Stimulated activated naive CD4-positive, alpha-beta T cell treated with Interleukin-2 at 50 U/mL for 16 hours (primary cell): ENCODE data around the gene CASR.

Experiments used
- DNase-seq: peaks from one replicate; lab custom pipeline; 2025; lab: John Stamatoyannopoulos, UW

The CASR gene

GRCh38 chr3:122307094-122307687 is 123.7 kb downstream of the CASR start:
- DNase-seq: no peak

GRCh38 chr3:122307976-122308375 is 124.5 kb downstream of the CASR start:
- DNase-seq: no peak

DNA sequence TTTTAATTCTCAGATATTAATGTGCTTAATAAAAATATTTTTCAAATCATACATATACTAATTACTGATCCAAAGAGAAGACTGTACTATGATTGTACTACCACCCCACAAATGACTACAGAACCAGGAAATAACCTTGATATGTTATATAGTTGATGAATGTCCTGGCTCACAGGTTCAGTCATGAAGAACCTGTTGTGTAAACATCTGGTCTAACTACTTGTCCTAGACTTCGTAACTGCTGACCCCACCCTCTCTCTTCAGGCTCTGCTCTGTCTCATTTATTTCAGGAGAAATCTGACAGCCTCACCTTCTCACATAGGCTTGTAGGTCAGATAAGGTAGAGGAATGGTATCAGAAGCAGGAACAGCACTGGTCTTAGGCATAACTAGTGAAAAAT is 126.9 kb downstream of the CASR start:
- DNase-seq: no peak

- no peak for DNase-seq
Observed at GRCh38 chr3:122312826-122313225, 129.4 kb downstream of the CASR start.

- no peak for DNase-seq
Observed at GRCh38 chr3:122313281-122313680, 129.8 kb downstream of the CASR start.

DNA sequence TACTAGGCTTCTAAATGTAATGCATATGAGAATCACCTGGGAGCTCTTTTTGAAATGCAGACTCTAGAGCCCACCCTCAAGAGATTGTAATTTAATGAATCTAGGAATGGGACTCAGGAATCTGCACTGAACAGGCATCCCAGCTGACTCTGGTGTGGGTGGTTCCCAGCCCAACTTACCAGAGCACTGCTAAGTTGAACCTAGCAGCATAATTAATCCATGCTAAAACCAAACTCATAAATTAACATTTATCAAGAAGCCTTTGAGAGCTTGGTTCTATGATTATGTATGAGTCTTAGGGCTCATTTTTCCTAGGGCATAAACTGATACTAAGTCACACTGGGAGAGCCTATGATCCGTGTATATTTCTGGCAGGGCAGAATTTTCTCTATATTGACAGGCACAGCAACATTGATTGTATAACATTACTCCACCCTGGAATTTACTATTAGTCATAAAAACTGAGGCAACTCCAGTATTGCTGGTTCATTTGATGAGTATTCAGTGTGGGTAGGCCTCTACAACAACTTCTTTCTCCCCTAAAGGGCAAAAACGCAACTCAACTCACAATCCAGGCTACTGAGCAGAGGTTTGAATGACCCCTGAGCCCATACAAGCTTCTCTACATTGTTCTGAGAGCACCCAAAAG is 130.9 kb downstream of the CASR start:
- no peak for DNase-seq

- DNase-seq: no peak
Observed at GRCh38 chr3:122315619-122316018, 132.2 kb downstream of the CASR start.

- DNase-seq: no peak
Observed at GRCh38 chr3:122316368-122316767, 132.9 kb downstream of the CASR start.

- no peak for DNase-seq
Observed at GRCh38 chr3:122318620-122319019, 135.2 kb downstream of the CASR start.

- DNase-seq: no peak
Observed at GRCh38 chr3:122322095-122323075, 138.9 kb downstream of the CASR start.

DNA sequence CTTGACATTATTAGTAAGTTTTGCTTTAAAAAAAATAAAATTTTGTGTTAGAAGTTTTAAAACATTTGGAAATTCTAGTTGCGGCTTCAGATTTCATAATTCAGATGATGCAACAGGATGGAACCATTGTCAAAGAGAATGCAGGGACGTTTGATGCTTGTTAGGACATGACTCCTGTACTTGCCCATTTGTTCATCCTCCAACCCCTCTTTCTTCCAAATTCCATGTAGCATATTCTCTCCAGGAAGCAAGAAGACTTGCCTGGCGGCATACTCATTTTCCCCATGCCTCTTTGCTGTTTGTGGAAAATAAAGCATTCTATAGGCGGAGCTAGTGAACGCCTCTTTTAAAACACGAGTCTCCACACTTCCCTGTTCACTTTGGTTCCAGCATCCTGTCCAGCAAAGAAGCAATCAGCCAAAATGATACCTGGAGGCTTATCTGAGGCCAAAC is 141.4 kb downstream of the CASR start, which contains the start of gene CSTA:
Gene CSTA (plus strand): TSS at position 378 of the 453 bp plus-strand sequence. CDS start 45 bp downstream, at position 423.
- no peak for DNase-seq

DNA sequence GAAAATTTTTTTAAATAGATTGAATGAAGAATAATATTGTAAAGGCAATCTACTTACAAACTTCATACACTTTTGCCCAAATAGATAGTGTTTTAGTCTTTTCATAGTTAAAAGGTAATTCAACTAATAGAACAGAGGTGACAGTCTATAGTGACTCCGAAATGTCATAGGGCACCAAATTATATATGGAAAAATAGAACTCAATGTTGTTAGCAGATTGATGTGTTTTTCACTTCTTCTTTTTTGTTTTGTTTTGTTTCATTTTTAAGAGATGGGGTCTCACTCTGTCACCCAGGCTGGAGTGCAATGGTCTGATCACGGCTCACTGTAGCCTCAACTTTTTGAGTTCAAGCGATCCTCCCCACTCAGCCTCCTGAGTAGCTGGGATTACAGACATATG is 142.3 kb downstream of the CASR start:
- DNase-seq: no peak

- no peak for DNase-seq
Observed at GRCh38 chr3:122331886-122332285, 148.4 kb downstream of the CASR start.

DNA sequence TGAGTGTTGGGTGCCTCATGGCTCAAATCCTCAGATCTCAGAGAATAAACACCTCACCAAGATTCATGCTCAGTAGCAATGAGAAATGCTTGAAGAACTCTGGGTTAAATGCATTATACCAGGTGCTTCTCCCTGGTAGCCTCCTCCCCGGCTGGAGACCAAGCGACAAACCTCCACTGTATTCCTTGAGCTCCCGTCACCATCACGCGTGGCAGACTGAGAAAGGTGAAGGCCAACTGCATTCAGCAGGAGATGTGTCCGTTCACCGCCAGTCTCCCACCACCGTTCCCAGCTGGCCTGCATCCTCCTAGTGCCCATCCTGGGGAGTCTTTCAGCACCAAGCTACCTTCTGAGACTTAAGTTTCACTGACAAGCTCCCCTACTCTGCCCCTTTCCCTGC is 149.1 kb downstream of the CASR start:
- DNase-seq: no peak
